Measurements from ENCODE around the gene DDN.

DNA sequence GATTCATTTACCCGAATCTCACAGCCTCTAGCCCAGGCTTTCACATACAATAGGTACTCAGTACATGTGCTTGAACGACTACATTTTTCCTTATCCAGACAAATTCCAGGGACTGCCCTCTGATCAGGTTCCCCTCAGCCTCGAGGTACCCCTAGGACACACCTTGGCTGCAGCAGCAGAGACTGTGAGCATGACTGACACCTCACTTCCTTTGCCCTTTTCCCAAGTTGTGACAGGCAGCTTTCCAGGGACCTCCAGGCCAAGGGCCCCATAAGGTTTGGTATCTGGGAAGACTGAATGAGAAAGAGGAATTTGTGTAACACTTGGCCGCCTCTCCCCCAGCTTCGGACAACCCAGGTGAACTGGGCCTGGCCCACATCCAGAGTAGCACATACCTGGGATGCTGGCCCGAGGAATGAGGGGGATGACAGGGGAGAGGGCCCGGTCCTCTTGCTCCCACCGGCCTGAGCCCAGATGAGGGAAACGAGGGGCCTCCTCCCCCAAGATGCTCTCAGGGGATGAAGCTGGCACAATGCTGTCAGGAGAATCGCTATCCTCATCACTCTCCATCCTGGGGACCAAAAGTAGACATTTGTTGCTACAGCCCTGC is 29.6 kb upstream of the DDN start:
- TF ChIP-seq, protein P1, sequence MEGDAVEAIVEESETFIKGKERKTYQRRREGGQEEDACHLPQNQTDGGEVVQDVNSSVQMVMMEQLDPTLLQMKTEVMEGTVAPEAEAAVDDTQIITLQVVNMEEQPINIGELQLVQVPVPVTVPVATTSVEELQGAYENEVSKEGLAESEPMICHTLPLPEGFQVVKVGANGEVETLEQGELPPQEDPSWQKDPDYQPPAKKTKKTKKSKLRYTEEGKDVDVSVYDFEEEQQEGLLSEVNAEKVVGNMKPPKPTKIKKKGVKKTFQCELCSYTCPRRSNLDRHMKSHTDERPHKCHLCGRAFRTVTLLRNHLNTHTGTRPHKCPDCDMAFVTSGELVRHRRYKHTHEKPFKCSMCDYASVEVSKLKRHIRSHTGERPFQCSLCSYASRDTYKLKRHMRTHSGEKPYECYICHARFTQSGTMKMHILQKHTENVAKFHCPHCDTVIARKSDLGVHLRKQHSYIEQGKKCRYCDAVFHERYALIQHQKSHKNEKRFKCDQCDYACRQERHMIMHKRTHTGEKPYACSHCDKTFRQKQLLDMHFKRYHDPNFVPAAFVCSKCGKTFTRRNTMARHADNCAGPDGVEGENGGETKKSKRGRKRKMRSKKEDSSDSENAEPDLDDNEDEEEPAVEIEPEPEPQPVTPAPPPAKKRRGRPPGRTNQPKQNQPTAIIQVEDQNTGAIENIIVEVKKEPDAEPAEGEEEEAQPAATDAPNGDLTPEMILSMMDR (IDR thresholded peaks at IDR 0.05), result no peak
- TF ChIP-seq, protein P2, sequence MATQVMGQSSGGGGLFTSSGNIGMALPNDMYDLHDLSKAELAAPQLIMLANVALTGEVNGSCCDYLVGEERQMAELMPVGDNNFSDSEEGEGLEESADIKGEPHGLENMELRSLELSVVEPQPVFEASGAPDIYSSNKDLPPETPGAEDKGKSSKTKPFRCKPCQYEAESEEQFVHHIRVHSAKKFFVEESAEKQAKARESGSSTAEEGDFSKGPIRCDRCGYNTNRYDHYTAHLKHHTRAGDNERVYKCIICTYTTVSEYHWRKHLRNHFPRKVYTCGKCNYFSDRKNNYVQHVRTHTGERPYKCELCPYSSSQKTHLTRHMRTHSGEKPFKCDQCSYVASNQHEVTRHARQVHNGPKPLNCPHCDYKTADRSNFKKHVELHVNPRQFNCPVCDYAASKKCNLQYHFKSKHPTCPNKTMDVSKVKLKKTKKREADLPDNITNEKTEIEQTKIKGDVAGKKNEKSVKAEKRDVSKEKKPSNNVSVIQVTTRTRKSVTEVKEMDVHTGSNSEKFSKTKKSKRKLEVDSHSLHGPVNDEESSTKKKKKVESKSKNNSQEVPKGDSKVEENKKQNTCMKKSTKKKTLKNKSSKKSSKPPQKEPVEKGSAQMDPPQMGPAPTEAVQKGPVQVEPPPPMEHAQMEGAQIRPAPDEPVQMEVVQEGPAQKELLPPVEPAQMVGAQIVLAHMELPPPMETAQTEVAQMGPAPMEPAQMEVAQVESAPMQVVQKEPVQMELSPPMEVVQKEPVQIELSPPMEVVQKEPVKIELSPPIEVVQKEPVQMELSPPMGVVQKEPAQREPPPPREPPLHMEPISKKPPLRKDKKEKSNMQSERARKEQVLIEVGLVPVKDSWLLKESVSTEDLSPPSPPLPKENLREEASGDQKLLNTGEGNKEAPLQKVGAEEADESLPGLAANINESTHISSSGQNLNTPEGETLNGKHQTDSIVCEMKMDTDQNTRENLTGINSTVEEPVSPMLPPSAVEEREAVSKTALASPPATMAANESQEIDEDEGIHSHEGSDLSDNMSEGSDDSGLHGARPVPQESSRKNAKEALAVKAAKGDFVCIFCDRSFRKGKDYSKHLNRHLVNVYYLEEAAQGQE (IDR thresholded peaks at IDR 0.05; ENCODE audit: insufficient read depth in 1 of 2, low read depth in 2 of 2, low read length in 1 of 2), result no peak
- no peak for TF ChIP-seq SIN3A (IDR thresholded peaks at IDR 0.05; ENCODE audit: borderline replicate concordance, insufficient read depth, low read depth, low read length)
- TF ChIP-seq TCF7L2 (IDR thresholded peaks at IDR 0.05; ENCODE audit: low read depth, low read length), result no peak
- no peak for TF ChIP-seq POLR2AphosphoS5 (IDR thresholded peaks at IDR 0.05; ENCODE audit: low read depth, low read length)

Data from Panc1 (cell line).